Measurements from ENCODE around the gene TBATA.

TBATA gene

GRCh38 chr10:70759781-70760180 lies 25.4 kb downstream of the TBATA start:
- DNase-seq, result no peak

- DNase-seq, result peak; percentile 83
Observed at GRCh38 chr10:70758757-70759514, 26.2 kb downstream of the TBATA start.

- DNase-seq, result no peak
Observed at GRCh38 chr10:70757856-70758255, 27.3 kb downstream of the TBATA start.

GRCh38 chr10:70756700-70757360 lies 28.3 kb downstream of the TBATA start:
- DNase-seq, result peak; percentile 27

- DNase-seq, result no peak
Observed at GRCh38 chr10:70753841-70754621, 31.1 kb downstream of the TBATA start.

GRCh38 chr10:70753026-70753663 lies 32.0 kb downstream of the TBATA start:
- DNase-seq, result peak; percentile 77

- DNase-seq, result no peak
Observed at GRCh38 chr10:70752571-70752970, 32.6 kb downstream of the TBATA start.

- DNase-seq, result no peak
Observed at GRCh38 chr10:70751991-70752390, 33.2 kb downstream of the TBATA start.

- no peak for DNase-seq
Observed at GRCh38 chr10:70751356-70751755, 33.8 kb downstream of the TBATA start.

GRCh38 chr10:70750156-70750703 lies 34.9 kb downstream of the TBATA start:
- no peak for DNase-seq

GRCh38 chr10:70749756-70750155 lies 35.4 kb downstream of the TBATA start:
- DNase-seq, result no peak

GRCh38 chr10:70748801-70749573 lies 36.2 kb downstream of the TBATA start:
- no peak for DNase-seq

- DNase-seq, result no peak
Observed at GRCh38 chr10:70748305-70748704, 36.9 kb downstream of the TBATA start.

GRCh38 chr10:70747192-70747965 lies 37.8 kb downstream of the TBATA start:
- no peak for DNase-seq

- no peak for DNase-seq
Observed at GRCh38 chr10:70745555-70745954, 39.6 kb downstream of the TBATA start.

GRCh38 chr10:70744617-70745143 lies 40.5 kb downstream of the TBATA start:
- peak; percentile 38 for DNase-seq

GRCh38 chr10:70743879-70744278 lies 41.3 kb downstream of the TBATA start:
- no peak for DNase-seq

GRCh38 chr10:70743430-70743788 lies 41.8 kb downstream of the TBATA start:
- DNase-seq, result no peak

- peak; percentile 92 for DNase-seq
Observed at GRCh38 chr10:70742537-70743429, 42.4 kb downstream of the TBATA start.
